ENCODE data around the gene RHD.
"Not testable (repeated sequence)": the region's sequence is repeated elsewhere in the genome, so short reads cannot be mapped to it uniquely, and the experiment has no call there.

Gene RHD

DNA sequence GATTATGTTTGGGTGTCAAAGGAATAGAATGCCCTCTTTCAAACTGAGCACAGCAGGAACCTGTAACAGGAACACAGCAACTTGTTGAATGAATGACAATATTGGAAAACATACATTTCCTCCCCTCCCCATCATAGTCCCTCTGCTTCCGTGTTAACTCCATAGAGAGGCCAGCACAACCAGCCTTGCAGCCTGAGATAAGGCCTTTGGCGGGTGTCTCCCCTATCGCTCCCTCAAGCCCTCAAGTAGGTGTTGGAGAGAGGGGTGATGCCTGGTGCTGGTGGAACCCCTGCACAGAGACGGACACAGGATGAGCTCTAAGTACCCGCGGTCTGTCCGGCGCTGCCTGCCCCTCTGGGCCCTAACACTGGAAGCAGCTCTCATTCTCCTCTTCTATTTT lies at the start of gene RHD:
Gene RHD, plus strand, starts transcription at position 272 of the 400 bp plus-strand sequence. Its CDS starts 39 bp downstream, at position 311.
- not testable (repeated sequence) for DNase-seq

DNA sequence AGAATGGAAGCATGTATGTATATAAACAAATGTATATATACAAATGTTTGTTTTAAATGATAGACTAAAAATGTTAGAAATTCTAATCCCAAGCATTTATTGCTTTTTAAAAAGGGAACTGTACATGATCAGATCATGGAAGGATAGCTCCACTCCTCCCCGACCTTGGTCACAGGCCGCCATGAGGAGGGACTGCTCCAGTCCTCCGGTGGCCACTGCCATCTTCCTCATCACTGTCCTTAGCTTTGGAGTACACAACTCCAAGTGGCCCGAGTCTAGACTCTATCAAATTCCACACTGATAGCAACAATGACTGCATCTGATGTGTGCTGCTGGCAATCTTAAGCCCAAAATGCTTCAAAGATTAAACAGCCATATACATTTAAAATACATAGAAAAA lies 49.7 kb upstream of the RHD start:
- no peak for DNase-seq

DNA sequence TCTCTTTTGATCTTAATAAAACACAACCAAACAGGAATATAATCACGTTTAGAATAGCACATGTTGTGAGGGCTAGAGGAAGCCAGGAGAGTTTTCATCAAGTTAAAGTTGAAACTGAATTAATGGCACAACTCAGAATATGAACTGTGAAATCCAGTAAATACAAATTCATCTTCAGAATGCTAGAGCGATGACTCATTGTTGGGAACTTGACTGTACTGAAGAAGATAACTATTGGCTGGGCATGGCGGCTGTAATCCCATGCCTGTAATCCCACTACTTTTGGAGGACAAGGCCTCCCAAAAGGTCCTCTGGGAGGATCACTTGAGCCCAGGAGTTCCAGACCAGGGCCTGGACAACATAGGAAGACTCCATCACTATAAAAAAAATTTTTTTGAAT lies 48.8 kb upstream of the RHD start:
- DNase-seq, result no peak

DNA sequence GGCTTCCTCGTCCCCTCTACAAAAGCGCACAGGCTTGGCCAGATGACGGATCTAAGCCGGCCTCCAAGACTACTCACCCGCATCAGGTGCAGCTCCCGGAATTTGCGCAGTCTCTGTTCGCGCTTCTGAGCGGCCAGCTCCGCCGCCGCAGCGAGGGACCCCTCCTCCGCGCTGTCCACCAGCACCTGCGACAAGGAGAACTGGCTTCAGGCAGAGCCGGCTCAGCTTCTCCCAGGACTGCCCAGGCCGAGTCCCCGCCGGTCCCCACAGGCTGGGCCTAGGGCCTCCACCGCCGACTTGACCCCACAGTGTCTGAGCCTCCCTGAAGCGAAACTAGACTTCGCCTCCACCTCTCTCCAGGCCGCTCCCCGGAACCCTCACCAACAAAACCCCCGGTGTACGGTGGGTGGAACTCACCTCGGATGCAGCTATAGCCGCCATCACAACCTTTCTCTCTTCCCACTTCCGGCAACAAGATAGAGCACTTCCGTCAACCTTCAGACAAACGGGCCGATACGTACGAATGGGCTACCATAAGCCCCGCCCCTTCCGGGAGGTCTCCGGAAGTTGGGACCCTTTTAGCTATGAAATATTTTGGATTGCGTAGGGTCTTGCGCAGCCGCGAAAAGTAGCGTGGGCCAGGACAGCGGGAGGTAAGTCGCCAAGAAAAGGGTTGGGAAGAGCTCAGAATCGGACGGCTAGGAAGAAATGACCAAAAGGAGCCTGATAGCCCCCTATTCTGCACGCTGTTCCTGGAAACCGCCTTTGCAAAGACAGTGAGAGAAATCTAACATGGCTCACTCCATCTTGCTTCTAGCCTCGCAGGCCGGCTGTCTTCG lies 40.1 kb upstream of the RHD start, which contains the start of gene SYF2:
Gene SYF2, minus strand, starts transcription at position 476 of the 839 bp plus-strand sequence. Its CDS starts 35 bp downstream, at position 441.
- peak; percentile 91 for DNase-seq

DNA sequence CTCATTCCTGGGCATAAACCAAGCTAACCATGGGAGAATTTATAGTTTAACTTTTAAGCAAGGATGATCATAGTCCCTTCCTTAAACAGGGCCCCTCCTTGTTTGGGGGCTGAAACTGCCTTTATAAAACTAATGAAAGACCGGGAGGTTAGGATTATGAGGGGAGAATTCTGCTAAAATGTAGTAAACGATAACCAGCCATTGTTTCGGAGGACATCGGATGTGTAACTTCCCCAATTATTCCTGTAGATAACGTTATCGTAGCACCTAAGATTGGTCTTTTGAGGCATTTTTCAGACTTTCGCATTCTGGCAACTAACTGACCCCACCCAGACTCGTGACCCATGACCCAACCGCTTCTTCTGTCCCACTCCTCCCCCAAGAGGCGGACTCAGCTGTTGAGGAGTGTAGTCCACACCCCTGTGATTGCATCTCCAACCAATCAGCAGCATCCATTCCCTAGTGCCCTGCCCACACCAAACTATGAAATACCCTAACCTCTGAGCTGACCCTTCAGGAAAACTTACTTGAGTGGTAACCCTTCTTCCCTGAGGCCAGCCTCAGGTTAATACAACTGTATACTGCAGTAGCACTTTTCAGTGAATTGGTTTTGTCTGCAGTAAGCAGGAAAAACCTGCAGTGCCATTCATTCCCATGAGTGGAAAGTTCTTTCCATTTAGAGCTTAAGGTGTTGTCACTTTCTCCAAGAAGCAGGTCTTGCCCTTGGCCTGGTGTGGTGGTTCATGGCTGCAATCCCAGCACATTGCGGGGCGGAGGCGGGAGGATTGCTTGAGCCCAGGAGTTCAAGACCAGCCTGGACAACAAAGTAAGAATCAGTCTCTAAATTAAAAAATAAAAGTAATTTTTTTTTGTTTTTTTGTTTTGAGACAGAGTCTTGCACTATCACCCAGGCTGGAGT lies 39.2 kb upstream of the RHD start:
- peak; percentile 77 for DNase-seq

DNA sequence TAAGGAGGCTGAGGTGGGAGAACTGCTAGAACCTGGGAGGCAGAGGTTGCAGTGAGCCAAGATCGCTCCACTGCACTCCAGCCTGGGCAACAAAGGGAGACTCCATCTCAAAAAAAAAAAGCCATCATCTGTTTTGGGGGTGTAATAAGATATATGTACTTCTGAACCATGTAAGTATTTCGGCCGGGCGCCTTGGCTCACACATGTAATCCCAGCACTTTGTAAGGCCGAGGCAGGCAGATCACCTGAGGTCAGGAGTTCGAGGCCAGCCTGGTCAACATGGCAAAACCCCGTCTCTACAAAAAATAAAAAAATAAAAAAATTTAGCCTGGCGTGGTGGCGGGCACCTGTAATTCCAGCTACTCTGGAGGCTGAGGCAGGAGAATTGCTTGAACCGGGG lies 36.9 kb upstream of the RHD start:
- DNase-seq, result not testable (repeated sequence)

DNA sequence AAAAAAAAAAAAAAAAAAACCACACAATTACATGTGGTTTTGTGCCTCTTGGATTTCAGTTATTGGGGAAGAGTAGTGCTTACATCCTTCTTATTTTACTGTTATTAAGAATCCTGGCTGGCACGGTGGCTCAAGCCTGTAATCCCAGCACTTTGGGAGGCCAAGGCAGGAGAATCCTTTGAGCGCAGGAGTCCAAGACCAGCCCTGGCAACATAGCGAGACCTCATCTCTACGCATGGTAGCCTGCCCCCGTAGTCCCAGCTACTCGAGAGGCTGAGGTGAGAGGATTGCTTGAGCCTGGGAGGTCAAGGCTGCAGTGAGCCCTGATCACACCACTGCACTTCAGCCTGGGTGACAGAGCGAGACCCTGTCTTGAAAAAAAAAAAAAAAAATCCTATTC lies 36.0 kb upstream of the RHD start:
- not testable (repeated sequence) for DNase-seq

DNA sequence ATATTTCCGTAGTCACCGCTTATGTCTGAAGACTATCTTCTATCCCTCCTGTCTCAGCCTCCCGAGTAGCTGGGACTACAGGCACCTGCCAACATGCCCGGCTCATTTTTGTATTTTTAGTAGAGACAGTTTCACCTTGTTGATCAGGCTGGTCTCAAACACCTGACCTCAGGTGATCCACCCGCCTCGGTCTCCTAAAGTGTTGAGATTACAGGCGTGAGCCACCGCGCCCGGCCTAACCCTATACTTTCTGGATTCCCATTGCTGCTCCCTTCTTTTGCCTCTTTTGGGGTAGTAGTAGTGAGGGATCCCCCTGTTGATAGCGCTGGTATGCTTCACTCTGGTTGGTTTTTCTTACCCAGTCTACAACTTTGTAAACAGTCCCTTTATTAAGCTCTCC lies 34.3 kb upstream of the RHD start:
- DNase-seq, result no peak

DNA sequence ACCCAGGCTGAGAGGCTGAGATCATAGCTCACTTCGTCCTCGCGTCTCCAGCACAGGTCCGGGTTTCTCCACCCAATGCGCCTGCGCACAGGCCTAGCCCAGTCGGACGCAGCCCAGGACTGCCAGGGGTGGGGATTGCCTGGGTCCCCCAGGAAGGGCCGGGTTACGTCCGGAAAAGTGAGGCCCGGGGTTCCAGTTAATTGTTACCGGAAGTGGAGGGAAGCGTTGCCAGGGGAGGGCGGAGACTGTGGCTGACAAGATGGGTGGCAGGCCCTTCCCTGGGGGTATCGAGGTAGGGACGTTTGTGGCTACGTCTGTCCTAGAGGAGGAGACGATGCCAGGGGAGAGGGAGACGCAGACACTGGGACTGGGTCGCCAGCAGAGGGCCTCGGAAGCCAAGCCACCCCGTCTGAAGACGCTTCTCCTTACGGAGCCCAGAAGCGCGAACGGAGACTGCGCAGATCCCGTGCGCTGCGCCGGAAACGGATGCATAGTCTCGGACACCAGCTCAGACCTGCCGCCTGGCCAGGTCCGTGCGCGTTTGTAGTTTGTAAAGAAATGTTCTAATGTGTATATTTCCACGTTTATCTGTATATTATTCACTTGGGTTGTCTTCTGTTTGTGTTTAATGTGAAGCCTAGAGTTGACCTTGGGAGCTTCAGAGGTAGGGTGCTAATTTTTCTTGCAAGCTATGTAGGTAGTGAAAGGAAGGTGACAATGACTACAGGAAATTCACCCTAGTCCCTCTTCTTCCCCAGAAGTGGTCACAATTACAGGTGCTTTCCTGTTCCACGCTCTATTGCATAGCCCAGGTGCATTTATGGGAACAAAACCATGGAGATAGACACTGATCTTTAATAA lies 32.4 kb upstream of the RHD start:
- DNase-seq, result peak; percentile 96

DNA sequence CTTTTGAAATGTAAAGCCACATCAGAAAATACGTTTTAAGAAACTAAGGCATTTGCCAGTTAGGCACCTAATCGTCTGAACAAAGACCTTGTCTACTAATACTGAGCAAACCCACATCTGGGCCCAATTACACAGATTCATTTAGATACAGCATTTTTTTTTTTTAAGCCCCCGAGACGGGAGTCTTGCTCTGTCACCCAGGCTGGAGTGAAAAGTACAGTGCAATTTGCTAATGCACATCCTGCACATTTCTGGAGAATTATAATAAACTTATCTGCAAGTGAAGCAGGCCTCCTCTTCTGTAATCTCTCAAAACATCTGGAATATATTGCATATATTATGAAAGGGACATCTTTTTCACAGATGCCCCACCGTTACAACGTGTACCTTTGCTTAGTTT lies 28.4 kb upstream of the RHD start:
- DNase-seq, result no peak

DNA sequence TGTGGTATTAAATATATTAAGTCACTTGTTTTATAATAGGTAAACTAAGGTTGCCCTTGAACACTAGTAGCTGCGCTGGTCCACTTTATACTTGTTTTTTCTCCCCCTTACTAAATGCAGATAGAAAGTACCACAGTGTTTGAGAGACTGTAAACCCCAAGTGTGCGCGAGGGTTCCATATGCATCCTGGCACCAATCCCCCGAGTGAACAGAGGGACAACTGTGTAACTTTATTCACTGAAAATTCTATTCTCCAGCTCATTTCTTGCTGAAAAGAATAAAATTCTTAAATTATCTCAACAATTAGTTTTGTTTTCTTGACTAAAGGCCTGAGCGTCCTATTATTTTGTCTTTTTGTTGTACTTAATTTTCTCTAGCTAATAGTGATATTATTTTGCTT lies 26.9 kb upstream of the RHD start:
- DNase-seq, result no peak

DNA sequence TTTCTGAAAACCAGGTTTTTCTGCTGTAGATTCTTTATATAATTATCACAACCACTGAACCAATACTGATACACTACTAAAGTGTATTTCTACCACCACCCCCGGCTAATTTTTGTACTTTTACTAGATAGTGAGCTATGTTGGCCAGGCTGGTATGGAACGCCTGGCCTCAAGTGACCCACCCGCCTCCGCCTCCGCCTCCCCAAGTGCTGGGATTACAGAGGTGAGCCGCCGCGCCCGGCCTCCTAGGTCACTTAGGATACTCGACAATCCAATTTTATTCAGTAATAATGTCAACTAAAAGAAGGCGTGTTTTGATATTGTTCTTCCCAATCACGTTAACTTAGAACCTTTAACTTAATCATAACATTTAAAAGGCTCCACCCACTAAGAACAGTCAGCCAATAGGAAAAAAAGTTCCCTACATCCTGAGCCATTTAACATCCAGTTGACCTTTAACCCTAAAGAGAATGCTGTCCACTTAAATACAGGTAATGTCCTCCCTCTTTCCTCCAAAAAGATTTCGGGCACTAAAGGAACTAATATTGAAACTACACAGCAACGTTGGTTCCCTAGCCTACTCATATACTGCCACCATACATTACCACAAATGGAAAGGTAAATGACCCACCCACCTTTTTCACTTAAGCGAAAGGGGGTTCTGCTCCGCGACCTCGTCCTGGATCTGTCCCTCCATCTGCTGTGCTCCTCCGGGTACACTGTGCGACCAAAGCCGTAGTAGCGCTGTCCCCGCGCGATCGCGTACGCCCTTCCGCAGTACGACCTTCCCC lies 26.3 kb upstream of the RHD start:
- no peak for DNase-seq

DNA sequence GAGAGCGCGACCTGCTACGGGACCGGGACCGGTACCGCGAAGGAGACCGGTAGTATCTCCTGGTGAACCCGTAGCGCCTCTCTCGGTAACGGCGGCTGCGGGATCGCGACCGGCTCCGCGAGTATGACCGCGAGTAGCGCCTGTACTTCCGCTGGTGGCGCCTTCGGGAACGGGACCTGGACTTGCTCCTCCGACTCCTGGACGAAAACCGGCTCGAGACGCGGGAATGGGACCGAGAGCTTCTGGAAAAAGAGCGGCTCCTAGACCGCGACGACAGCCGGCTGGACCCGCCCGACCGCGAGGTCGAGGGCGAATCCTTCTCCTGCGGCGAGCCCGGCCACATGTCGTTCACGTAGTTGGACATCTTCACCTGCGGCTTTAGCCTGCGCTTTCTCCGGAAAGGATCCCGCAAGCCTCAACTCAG lies 25.7 kb upstream of the RHD start:
- DNase-seq, result peak; percentile 72

DNA sequence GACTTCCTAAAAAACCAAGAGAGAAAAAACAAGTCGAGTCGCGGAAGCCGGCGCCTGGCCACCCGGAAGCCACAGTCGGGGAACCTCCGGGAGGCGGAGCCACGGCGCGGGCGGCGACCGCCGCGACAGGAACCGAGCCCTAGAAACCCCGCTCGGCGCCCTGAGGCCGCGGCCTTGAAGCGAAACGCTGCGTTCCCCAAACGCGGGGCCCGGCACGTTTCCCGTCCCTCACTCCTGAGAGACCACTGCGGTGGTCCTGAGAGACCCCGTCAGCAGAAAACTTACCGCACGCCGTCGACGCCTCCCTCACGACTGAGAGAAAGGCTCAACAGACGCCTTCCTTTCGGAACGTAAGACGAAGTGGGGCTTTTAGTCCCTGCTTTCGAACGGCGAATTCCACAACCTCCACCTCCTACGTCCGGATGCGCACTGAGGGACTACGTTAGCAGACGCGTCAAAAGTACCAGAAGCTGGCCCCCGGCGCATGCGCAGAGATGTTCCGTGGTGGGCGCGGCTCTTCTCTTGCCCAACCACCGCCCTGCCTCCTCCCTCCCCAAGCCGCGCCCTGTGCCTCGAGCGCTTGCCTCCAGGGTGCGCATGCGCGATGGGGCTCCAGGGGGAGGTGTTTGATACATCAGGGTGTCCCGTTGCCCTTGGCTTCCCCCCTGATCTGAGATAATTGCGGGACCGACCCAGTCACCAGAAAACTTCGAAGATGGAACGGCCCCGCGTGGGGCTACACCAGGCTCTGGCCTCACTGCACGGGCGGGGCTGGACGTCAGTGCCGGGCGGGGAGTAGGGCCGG lies 25.1 kb upstream of the RHD start, which contains the start of gene RSRP1:
Gene RSRP1, minus strand, starts transcription at position 431 of the 805 bp plus-strand sequence. CDS start 491 bp downstream, outside the sequence.
- DNase-seq, result peak; percentile 100

DNA sequence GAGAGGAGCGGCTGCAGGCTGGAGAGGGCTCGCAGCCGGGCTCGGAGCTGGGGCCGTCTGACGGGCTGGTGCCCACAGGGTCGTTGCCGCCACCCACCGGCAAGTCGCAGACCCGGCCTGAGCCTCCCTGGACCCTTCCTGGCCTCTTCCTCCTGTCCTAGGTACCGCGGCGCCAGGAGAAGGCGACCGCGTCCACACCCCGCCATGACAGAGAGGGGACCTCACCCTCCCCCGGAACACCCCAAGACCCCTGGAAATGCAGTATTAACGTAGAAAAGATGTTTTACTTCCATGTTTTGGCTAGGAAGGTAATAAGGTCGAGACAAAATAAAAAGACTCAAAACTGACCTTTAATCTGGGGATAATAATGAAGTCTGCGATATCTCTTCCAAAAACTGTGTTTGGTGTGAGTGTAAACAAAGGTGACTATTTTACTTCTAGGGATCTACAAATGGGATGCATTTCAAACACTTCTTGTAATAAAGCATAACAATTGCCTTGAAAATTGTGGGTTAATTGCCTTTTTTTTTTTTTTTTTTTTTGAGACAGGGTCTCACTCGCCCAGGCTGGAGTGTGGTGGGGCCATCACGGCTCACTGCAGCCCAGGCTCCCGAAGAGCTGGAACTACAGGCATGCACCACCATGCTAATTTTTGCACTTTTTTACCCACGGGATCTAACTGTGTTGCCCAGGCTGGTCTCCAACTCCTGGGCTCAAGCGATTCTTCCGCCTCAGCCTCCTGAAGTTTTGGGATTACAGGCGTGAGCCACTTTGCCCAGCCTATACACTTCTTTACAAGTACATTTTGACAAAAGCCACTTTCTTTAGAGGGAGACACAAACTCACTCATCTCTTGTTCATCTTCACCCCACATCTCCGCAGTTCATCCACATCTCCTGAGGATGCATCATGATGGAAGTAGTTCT lies 24.2 kb upstream of the RHD start:
- no peak for DNase-seq

DNA sequence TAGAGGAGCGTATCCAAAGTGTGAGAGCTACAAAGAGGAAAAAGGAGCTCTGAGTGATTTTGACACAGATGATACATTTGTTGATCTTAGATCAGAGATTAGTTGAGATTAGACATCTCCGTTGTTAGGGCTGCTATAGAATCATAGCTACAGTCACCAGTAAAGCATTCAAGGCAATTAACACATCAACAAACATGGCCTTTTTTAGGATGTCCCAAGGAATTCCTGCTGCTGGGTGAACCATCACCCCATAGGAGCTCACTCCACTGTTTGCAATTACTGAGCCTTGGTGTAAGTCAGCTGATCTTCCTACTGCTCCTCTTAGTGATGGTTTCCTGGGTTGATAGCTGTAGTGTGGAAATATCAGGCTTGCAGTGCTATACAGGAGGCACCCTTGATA lies 18.4 kb upstream of the RHD start:
- DNase-seq, result no peak

DNA sequence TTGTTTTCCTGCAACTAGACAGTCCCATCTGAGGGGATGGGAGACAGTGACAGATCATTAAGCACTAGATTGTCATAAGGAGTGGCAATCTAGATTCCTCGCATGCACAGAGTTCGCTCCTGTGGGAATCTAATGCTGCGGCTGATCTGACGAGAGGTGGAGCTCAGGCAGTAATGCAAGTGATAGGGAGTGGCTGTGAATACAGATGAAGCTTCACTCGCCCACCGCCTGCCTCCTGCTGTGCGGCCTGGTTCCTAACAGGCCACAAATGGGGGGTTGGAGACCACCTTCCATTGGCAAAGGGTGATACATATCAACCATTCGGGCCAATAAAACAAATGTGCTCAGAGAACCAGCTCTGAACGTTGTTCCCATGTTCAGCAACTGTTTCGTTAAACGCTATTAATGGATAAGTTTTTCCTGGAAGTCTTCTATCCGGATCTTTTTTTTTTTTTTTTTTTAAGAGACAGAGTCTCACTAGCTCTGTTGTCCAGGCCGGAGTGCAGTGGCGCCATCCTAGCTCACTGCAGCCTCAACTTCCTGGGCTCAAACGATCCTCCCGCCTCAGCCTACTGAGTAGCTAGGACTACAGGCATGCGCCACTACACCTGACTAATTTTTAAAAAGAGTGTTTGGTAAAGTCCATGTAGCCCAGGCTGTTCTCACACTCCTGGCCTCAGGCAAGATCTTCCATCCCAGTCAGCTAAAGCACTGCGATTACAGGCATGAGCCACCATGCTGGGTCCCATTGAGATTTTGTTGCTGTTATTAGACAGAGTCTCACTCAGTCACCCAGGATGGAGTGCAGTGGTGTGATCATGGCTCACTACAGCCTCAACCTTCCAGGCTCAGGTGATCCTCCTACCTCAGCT lies 16.4 kb upstream of the RHD start:
- no peak for DNase-seq

DNA sequence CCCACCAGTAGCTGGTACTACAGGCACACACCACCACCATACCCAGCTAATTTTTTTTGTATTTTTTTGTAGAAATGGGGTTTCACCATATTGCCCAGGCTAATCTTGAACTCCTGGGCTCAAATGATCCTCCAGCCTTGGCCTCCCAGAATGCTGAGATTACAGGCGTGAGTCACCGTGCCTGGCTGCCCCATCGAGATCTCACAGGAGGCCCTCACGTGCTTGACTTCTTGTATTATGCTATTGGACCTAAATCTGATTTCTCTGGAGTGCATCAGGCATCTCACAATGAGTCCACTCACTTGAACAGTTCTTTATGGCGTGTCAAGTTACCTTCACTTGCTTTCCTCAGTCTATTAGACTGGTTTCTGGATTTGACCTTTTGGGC lies 15.7 kb upstream of the RHD start:
- no peak for DNase-seq

DNA sequence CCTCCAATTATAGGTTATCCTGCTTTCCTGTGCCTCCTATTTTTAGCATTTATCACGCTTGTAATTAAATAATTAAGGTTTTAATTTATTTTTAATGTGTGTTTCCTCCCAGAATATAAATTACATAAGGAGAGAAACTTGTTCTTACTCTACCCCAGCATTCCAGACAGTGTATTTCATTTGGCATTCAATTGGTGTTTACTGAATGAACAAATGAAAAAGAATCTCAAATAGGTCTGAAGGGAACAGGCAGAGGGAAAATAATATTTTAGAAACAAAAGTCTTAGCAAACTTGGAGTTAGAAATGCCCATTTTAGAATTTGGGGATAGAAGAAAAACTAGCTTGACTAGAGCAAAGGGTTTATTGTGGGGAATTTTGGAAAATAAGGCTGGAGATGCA lies 15.1 kb upstream of the RHD start:
- DNase-seq, result no peak

All from activated CD8-positive, alpha-beta memory T cell treated with anti-CD3 and anti-CD28 coated beads, Interleukin-2, amount 50 U/mL, for 48 hours (primary cell).